Hematopoietic multipotent progenitor cell treated with erythropoietin and hydrocortisone succinate and interleukin-3 and kit ligand, for 15 days (in vitro differentiated cells): Measurements from ENCODE around the gene ERBIN.

Experiments used
- DNase-seq: peaks from one replicate; pipeline ENCODE4 v3.0.0-alpha.2; 2015; ENCODE audit warnings: low spot score

Gene ERBIN

GRCh38 chr5:66130493-66130892 lies 204.1 kb downstream of the ERBIN start:
- no peak for DNase-seq
